NCI-H748 (cell line): ENCODE results near the gene ITGA11.

Experiments
- DNase-seq: peaks from one replicate; lab custom pipeline; 2025; ENCODE audit not compliant: unreplicated experiment; lab: John Stamatoyannopoulos, UW

Gene ITGA11

GRCh38 chr15:68389936-68390817, 41.8 kb downstream of the ITGA11 start:
- no peak for DNase-seq

GRCh38 chr15:68389041-68389930, 42.7 kb downstream of the ITGA11 start:
- no peak for DNase-seq

- DNase-seq, result no peak
These were observed 44.4 kb downstream of the ITGA11 start for GRCh38 chr15:68387381-68388143.

GRCh38 chr15:68386587-68387288, 45.2 kb downstream of the ITGA11 start:
- DNase-seq, result no peak

GRCh38 chr15:68385671-68386586, 46.0 kb downstream of the ITGA11 start:
- DNase-seq, result no peak

GRCh38 chr15:68385240-68385561, 46.8 kb downstream of the ITGA11 start:
- DNase-seq, result no peak

- DNase-seq, result no peak
These were observed 47.3 kb downstream of the ITGA11 start for GRCh38 chr15:68384451-68385239.

GRCh38 chr15:68383161-68384074, 48.5 kb downstream of the ITGA11 start:
- peak; percentile 35 for DNase-seq

GRCh38 chr15:68382286-68383007, 49.5 kb downstream of the ITGA11 start:
- no peak for DNase-seq

- no peak for DNase-seq
These were observed 51.5 kb downstream of the ITGA11 start for GRCh38 chr15:68380456-68380855.

- DNase-seq, result no peak
These were observed 52.1 kb downstream of the ITGA11 start for GRCh38 chr15:68379759-68380290.

- no peak for DNase-seq
These were observed 52.8 kb downstream of the ITGA11 start for GRCh38 chr15:68379058-68379758.

- DNase-seq, result no peak
These were observed 53.4 kb downstream of the ITGA11 start for GRCh38 chr15:68378595-68378994.

- DNase-seq, result no peak
These were observed 54.2 kb downstream of the ITGA11 start for GRCh38 chr15:68377766-68378165.

GRCh38 chr15:68376447-68377060, 55.4 kb downstream of the ITGA11 start:
- DNase-seq, result no peak

GRCh38 chr15:68375716-68376220, 56.2 kb downstream of the ITGA11 start:
- no peak for DNase-seq
